Loucy (cell line): ENCODE results near the gene MSANTD2.

ENCODE experiments used
- CTCF ChIP-seq: fragments of 200-600 bp; sonication (generic); conservative IDR thresholded peaks from 2 replicates; pipeline ENCODE4 v1.5.1; 2014; ENCODE audit warnings: mild to moderate bottlenecking, antibody characterized with exemption, low read length
- EZH2phosphoT487 ChIP-seq: fragments of 200-600 bp; IDR thresholded peaks from 2 replicates; pipeline ENCODE4 v1.6.1; 2018; ENCODE audit warnings: antibody characterized with exemption, mild to moderate bottlenecking, moderate library complexity, borderline replicate concordance

- TF ChIP-seq CTCF (no peak), EZH2phosphoT487 (no peak)
These were observed 47.0 kb downstream of the MSANTD2 start for GRCh38 chr11:124753205-124753604.
